Measurements from ENCODE around the gene PACS1.

The PACS1 gene

DNA sequence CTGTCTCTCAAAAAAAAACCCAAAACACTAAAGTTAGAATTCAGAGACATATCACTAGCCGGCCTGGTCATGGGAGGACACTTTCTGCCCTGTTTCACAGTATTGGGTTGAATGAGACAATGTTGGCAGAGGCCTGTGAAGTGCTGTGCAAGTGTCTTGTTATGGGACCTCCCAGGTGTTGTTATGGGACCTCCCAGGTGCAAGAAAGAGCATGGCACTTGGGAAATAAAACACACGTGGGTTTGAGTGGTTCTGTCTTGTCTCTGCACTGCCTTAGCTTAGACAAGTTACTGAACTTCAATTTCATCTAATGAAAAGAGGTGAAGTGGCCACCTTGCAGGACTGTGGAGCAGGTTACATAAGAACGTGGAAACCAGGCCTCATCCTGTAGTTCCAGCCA lies 169.4 kb downstream of the PACS1 start:
- TF ChIP-seq, protein P1, sequence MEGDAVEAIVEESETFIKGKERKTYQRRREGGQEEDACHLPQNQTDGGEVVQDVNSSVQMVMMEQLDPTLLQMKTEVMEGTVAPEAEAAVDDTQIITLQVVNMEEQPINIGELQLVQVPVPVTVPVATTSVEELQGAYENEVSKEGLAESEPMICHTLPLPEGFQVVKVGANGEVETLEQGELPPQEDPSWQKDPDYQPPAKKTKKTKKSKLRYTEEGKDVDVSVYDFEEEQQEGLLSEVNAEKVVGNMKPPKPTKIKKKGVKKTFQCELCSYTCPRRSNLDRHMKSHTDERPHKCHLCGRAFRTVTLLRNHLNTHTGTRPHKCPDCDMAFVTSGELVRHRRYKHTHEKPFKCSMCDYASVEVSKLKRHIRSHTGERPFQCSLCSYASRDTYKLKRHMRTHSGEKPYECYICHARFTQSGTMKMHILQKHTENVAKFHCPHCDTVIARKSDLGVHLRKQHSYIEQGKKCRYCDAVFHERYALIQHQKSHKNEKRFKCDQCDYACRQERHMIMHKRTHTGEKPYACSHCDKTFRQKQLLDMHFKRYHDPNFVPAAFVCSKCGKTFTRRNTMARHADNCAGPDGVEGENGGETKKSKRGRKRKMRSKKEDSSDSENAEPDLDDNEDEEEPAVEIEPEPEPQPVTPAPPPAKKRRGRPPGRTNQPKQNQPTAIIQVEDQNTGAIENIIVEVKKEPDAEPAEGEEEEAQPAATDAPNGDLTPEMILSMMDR (IDR thresholded peaks at IDR 0.05; ENCODE audit: low read depth, low read length): no peak
- DNase-seq (ENCODE audit: extremely low read depth, low read depth): no peak

DNA sequence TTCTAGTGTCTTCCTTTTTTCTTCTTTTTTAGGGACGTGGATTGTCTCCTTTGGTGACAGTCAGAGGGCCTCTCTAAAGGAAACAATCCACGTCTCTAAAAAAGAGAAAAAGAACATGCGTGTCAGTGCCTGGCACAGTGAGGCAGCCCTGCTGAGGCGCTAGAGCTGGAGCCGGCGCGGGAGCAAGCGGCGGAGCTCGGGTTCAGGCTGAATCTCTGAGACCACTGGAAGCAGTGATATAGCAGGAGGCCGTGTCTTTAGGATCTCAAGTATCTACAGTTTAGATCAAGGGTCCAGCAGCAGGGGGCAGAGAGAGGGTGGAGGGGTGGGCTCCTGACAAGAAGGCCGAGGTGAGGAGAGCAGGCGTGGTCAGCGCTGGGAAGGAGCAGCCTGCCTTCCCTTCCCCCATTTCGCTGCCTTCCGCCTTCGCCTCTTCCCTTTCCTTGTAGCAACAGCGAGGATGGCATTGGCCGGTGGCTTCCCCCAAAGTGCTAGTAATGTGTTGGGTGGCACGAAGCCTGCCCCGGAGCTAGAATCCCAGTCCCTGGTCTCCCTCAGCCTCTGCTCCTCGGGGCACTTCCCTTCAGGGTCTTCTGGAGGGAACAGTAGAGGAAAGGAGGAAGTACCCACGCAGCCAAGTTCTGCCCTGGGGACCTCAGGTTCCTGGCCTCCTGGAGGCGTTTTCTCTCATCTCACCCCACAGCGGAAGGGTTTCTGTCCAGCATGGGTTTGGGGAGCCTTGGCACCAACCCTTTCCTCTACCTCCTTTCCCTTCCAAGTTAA lies 170.1 kb downstream of the PACS1 start:
- no peak for DNase-seq (ENCODE audit: extremely low read depth, low read depth)
- TF ChIP-seq, protein P1 (IDR thresholded peaks at IDR 0.05; ENCODE audit: low read depth, low read length): no peak

DNA sequence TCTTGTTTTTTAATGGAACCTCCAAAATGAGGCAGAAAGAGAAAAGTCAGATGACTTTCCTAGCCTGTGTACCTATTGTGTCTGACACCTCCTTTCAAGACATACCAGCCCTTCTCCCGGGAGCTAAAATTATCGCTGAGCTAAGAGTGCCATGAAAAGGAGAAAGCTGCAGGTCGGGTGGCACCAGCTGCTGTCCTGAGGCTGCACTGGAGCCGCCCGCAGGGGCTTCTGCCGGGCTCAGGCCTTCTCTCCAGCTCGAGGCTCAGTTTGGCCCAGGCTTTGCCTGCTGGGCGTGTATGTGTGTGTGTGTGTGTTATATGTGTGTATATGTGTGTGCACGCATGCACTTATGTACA lies 170.7 kb downstream of the PACS1 start:
- TF ChIP-seq, protein P1 (IDR thresholded peaks at IDR 0.05; ENCODE audit: low read depth, low read length): no peak
- no peak for DNase-seq (ENCODE audit: extremely low read depth, low read depth)

DNA sequence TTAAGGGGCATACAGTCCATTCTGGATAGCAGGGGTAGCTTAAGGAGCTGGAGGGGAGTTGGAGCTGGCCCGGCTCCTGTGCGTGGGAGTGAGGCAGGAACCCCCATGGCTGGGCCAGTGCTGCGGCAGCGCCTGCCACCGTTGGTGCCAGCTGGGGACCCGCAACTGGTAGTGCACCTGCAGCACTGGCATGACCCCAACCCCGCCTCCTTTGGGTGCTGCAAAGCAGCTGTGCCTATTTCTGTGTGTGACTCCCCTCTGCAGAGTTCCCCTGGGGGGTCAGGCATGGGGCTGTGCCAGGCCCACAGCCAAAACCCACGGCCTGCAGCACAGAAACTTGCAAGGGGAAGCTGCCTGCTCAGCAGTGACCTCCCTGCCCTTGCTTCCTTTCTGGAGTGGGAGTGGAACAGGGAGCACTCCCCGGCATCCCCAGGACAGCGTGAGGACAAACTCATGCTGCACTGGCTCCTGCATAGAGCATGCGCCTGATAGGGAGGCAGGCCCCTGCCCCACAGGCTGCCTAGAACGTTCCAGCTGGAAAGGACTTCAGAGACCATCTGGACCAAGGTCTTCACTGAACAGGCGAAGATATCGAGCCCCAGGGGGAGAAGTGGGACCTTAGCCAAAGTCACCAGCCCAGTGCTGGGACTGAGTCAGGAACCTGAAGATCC lies 172.2 kb downstream of the PACS1 start:
- DNase-seq (ENCODE audit: extremely low read depth, low read depth): no peak
- TF ChIP-seq, protein P1 (IDR thresholded peaks at IDR 0.05; ENCODE audit: low read depth, low read length): no peak

DNA sequence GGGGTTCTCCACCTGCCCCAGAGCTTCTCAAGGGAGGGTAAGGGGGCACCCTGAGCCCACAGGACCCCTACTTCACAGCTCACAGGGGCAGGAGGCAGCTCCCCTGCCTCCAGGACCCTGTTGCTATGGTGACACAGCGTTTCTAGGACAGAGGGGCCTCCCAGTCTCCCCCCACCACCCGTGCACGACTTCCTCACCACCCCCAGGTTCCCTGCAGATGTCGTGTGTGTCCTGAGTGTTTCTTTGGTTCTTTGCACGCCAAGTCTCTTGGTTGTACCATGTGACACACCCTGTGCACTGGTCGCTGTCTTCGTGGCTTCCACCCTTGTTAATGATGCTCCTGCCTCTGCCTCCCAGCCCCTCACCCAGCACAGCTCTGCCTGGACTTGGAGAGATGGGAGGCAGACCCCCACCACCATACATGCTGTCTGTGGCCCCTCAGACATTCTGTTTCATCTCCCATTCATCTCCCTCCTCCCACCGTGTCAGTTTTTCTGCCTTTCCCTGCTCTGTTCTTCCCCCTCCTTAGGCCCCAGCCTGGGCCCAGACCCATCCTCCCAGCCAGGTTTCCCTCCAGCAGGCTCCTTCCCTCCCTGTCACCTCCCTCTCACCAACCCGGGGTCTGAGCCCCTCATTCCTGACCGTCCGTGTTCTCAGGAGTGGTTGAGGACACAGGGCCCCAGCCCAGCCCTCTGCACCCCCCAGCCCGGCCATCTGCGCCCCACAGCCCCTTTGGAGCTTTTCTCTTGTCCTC lies 173.9 kb downstream of the PACS1 start:
- TF ChIP-seq, protein P1 (IDR thresholded peaks at IDR 0.05; ENCODE audit: low read depth, low read length): no peak
- DNase-seq (ENCODE audit: extremely low read depth, low read depth): no peak

DNA sequence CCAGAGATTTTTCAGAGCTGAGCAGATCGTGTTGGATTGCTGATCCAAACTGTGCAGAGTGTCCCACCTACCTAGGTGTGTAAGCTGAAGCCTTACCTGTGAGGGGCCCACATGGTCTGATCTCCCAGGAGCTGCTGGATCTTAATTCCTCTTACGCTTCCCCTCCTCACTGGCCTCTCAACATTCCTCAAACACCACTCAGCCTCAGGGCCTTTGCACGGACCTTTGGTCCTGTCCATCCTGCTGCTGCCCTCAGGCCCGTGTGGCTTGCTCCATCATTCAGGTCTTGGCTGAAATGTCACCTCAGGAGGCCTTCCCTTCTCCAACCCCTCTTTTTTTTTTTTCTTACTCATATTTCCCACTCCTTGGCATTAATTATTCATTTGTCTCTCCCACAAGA lies 177.2 kb downstream of the PACS1 start:
- no peak for DNase-seq (ENCODE audit: extremely low read depth, low read depth)
- TF ChIP-seq, protein P1 (IDR thresholded peaks at IDR 0.05; ENCODE audit: low read depth, low read length): no peak

DNA sequence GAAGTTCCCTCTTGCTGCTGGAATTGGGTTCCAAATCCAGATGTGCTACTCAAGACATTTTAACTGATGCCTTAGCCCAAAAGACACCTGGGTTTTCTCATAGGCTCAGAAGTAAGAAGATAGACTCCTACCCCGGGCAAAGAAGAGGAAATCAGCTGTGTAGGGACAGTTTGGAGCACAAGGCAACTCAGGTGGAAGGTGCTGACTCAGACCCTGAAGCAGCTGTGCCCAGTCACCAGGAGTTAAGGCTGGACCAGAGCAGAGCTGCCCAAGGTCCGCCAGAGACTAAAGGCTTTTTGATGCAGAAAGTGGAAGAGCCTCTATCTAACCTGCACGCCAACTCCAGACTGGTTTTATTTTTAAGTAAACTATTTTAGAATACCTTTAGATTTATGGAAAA lies 177.7 kb downstream of the PACS1 start:
- TF ChIP-seq, protein P1 (IDR thresholded peaks at IDR 0.05; ENCODE audit: low read depth, low read length): no peak
- no peak for DNase-seq (ENCODE audit: extremely low read depth, low read depth)
